HAP-1 (cell line): ENCODE measurements around the gene CD8A.
A peak's percentile ranks its signal among the peaks of the same experiment; 100 is the strongest.
"Not testable (repeated sequence)": the region's sequence is repeated elsewhere in the genome, so short reads cannot be mapped to it uniquely, and the experiment has no call there.

Experiments used
- DNase-seq, 2 experiments: peaks; one replicate each; pipeline ENCODE4 v3.0.0-alpha.2; 2016 to 2020; ENCODE audit warnings: low spot score in 2 of 2
- H3K27me3 ChIP-seq: fragments of 250-450 bp; sonication (Bioruptor Pico); 2 replicates; pipeline ENCODE4 v1.5.1; 2020; ENCODE audit warnings: low read depth, mild to moderate bottlenecking, moderate library complexity
- H3K36me3 ChIP-seq: fragments of 250-450 bp; sonication (Bioruptor Pico); replicated peaks from 2 replicates; pipeline ENCODE4 v1.5.1; 2020; ENCODE audit warnings: mild to moderate bottlenecking
- H3K4me1 ChIP-seq: fragments of 250-450 bp; sonication (Bioruptor Pico); 2 replicates; pipeline ENCODE4 v1.5.1; 2020; ENCODE audit warnings: mild to moderate bottlenecking
- H3K4me3 ChIP-seq: fragments of 250-450 bp; sonication (Bioruptor Pico); 2 replicates; pipeline ENCODE4 v1.5.1; 2020; ENCODE audit warnings: mild to moderate bottlenecking, moderate library complexity
- H3K9me3 ChIP-seq: fragments of 250-450 bp; sonication (Bioruptor Pico); 2 replicates; pipeline ENCODE4 v1.5.1; 2020; ENCODE audit warnings: mild to moderate bottlenecking, moderate library complexity
- in situ Hi-C: fragments of 300-500 bp; cut with MboI; formaldehyde crosslinking; loops from 3 replicates; pipeline ENCODE4 v1.14.3; 2020; ENCODE audit warnings: low sequenced_read_pairs, inconsistent platforms, mixed read lengths

The CD8A gene

GRCh38 chr2:86751778-86752177, 38.9 kb downstream of the CD8A start:
- peaks cover 4% of the 10 kb centered on the region; the same call in 1 of the 2 replicates for H3K4me1 ChIP-seq
- no peaks in the 10 kb centered on the region for H3K27me3 ChIP-seq
- no peaks in the 10 kb centered on the region; the same call in 1 of the 2 replicates for H3K9me3 ChIP-seq
- DNase-seq, result no peak
- peaks cover 54% of the 10 kb centered on the region for H3K36me3 ChIP-seq
- in situ Hi-C loops, result no loop called here
- no peak overlapping the region for H3K4me3 ChIP-seq

DNA sequence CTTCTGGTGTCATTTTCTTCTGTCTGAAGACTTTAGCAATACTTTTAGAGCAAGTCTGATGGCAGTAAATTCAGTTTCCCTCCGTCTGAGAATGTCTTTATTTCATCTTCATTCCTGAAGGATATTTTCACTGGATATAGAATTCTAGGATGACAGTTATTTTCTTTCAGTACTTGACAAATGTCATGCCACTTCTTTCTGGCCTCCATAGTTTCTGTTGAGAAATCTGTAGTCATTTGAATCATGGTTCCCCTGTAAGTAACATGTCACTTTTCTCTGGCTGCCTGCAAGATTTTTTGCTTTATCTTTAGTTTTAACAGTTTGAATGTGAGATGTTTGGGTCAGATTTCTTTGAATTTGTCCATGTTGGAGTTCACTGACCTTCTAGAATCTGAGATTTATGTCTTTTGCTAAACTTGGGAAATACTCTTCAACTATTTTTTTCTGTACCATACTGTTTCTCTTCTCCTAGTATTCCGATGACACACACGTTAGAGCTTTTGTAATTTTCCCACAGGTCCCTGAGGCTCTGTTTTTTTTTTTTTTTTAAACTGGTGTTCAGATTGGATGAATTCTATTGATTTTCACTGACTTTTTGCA, 40.4 kb downstream of the CD8A start:
- no peaks in the 10 kb centered on the region; the same call in 1 of the 2 replicates for H3K9me3 ChIP-seq
- peaks cover 8% of the 10 kb centered on the region; the same call in 1 of the 2 replicates for H3K4me1 ChIP-seq
- in situ Hi-C loops, result no loop called here
- H3K27me3 ChIP-seq, result no peaks in the 10 kb centered on the region
- no peak for DNase-seq
- no peak overlapping the region for H3K4me3 ChIP-seq
- H3K36me3 ChIP-seq, result peaks cover 44% of the 10 kb centered on the region

GRCh38 chr2:86747711-86748639, 42.7 kb downstream of the CD8A start:
- in situ Hi-C loops, result no loop called here
- no peaks in the 10 kb centered on the region; the same call in 1 of the 2 replicates for H3K9me3 ChIP-seq
- no peaks in the 10 kb centered on the region for H3K27me3 ChIP-seq
- peaks cover 8% of the 10 kb centered on the region; the same call in 1 of the 2 replicates for H3K4me1 ChIP-seq
- H3K4me3 ChIP-seq, result no peak overlapping the region
- peaks cover 25% of the 10 kb centered on the region for H3K36me3 ChIP-seq
- peak; percentile 22 to 33 for DNase-seq

GRCh38 chr2:86746939-86747338, 43.8 kb downstream of the CD8A start:
- in situ Hi-C loops, result no loop called here
- no peak for DNase-seq
- no peaks in the 10 kb centered on the region for H3K27me3 ChIP-seq
- no peaks in the 10 kb centered on the region; the same call in 1 of the 2 replicates for H3K9me3 ChIP-seq
- no peak overlapping the region for H3K4me3 ChIP-seq
- peaks cover 14% of the 10 kb centered on the region; the same call in 1 of the 2 replicates for H3K36me3 ChIP-seq
- peaks cover 8% of the 10 kb centered on the region; the same call in 1 of the 2 replicates for H3K4me1 ChIP-seq

GRCh38 chr2:86744152-86744551, 46.6 kb downstream of the CD8A start:
- in situ Hi-C loops, result no loop called here
- H3K27me3 ChIP-seq, result no peaks in the 10 kb centered on the region
- H3K36me3 ChIP-seq, result peaks cover 6% of the 10 kb centered on the region; the same call in 1 of the 2 replicates
- no peak overlapping the region for H3K4me3 ChIP-seq
- peaks cover 8% of the 10 kb centered on the region; the same call in 1 of the 2 replicates for H3K4me1 ChIP-seq
- H3K9me3 ChIP-seq, result no peaks in the 10 kb centered on the region
- no peak for DNase-seq

- H3K27me3 ChIP-seq, H3K4me3 ChIP-seq, H3K36me3 ChIP-seq, H3K4me1 ChIP-seq, H3K9me3 ChIP-seq, DNase-seq, in situ Hi-C loops: not testable (repeated sequence)
These were observed 48.7 kb downstream of the CD8A start for GRCh38 chr2:86741889-86742498.

DNA sequence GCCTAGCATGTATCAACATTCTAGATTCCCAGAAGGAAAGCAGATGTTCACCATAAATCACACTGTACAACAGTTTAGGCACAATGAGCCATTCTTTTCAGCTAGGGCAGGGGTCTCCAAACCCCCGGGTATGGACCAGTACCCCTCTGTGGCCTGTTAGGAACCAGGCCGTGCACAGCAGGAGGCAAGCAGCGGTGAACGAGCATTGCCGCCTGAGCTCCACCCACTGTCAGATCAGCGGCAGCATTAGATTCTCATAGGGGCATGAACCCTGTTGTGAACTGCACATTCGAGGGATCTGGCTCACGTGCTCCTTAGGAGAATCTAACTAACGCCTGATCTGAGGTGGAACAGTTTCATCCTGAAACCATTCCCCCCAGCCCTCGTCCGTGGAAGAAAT, 50.8 kb downstream of the CD8A start:
- H3K4me1 ChIP-seq, H3K4me3 ChIP-seq, H3K36me3 ChIP-seq, DNase-seq, in situ Hi-C loops, H3K27me3 ChIP-seq, H3K9me3 ChIP-seq: not testable (repeated sequence)

GRCh38 chr2:86739485-86739884, 51.2 kb downstream of the CD8A start:
- H3K36me3 ChIP-seq, H3K4me1 ChIP-seq, H3K9me3 ChIP-seq, in situ Hi-C loops, DNase-seq, H3K4me3 ChIP-seq, H3K27me3 ChIP-seq: not testable (repeated sequence)

DNA sequence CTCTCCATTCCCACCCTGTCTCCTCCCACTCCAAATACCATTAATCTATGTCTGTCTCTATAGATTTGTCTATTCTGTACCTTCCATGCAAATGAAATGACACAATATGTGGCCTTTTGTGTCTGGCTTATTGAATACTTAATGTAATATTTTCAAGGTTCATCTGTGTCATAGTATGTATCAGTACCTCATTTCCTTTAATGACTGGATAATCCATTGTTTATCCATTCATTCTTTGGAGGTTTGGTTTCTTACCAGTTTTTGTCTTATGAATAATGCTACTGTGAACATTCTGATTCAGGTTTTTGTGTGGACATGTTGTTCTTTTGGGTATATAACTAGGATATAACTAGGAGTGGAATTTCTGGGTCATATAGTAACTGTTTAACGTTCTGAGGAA, 55.8 kb downstream of the CD8A start:
- H3K9me3 ChIP-seq, H3K27me3 ChIP-seq, DNase-seq, H3K36me3 ChIP-seq, H3K4me3 ChIP-seq, in situ Hi-C loops, H3K4me1 ChIP-seq: not testable (repeated sequence)
